ENCODE data around the gene MBNL2.

The MBNL2 gene

DNA sequence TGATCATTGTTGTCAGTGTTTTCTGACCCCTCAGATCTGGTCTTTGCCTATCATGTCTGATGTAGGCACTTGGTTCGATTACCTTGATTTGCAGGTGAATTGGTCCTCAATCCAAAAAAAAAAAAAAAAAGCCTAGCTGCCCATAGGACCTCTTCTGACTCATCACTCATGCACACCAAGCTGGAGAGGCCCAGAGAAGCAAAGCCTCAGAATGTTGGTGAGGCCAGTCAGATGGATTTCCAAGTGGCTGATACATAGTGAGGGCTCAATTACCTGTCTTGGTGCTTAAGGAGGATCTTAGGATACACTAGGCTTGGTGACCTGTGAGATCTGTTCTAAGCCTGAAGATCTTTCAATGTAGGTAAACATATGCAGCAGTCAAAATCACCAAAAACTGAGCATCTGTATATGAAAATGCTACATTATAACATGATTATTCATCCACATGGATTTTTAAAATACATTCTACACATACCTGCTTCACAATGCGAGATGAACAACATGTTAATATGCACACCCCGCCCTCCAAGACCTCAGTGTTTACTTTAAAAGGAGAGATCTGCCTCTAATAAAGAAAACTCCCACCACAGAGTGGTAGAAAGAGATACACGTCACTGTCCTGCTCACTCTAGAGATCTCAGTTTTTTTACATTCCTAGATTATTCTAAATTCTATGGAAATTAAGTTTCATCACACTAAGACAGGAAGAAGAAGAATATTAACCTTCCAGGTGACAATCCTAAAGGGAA lies 132.0 kb downstream of the MBNL2 start:
- TF ChIP-seq POLR2AphosphoS5 (IDR thresholded peaks at IDR 0.05; ENCODE audit: low read depth, low read length), result no peak
- no peak for TF ChIP-seq POLR2A (IDR thresholded peaks at IDR 0.05; ENCODE audit: low read depth, low read length)
- no peak for TF ChIP-seq TAF1 (IDR thresholded peaks at IDR 0.05; ENCODE audit: borderline replicate concordance, low read depth, low read length)
- DNase-seq (ENCODE audit: insufficient read length) (no peak), FAIRE-seq (no peak)

GRCh38 chr13:97354808-97355207 lies 132.7 kb downstream of the MBNL2 start:
- DNase-seq (ENCODE audit: insufficient read length) (no peak), FAIRE-seq (peak; percentile 72)
- TF ChIP-seq TAF1 (IDR thresholded peaks at IDR 0.05; ENCODE audit: borderline replicate concordance, low read depth, low read length) (no peak), POLR2AphosphoS5 (IDR thresholded peaks at IDR 0.05; ENCODE audit: low read depth, low read length) (no peak), POLR2A (IDR thresholded peaks at IDR 0.05; ENCODE audit: low read depth, low read length) (no peak)

DNA sequence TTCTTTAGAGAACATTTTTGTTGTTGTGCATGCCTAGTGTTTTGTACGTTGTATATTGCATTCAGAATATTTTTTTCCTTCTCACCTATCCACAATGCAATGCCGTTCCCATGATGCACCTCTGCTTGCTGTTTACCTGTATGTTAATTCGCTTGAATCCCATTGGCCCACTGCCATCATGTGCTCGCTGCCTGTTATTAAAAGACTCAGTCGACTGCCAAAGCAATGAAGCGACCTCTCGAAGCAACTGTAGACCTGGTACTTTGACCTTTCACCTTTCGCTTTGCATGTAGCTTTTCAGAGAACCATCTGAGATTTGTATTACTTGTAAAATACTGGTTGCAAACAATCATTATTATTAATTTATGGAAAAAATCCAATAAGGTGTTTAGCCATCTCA lies 134.5 kb downstream of the MBNL2 start:
- TF ChIP-seq POLR2A (IDR thresholded peaks at IDR 0.05; ENCODE audit: low read depth, low read length) (no peak), TAF1 (IDR thresholded peaks at IDR 0.05; ENCODE audit: borderline replicate concordance, low read depth, low read length) (no peak), POLR2AphosphoS5 (IDR thresholded peaks at IDR 0.05; ENCODE audit: low read depth, low read length) (no peak)
- no peak for DNase-seq (ENCODE audit: insufficient read length)
- FAIRE-seq, result no peak

DNA sequence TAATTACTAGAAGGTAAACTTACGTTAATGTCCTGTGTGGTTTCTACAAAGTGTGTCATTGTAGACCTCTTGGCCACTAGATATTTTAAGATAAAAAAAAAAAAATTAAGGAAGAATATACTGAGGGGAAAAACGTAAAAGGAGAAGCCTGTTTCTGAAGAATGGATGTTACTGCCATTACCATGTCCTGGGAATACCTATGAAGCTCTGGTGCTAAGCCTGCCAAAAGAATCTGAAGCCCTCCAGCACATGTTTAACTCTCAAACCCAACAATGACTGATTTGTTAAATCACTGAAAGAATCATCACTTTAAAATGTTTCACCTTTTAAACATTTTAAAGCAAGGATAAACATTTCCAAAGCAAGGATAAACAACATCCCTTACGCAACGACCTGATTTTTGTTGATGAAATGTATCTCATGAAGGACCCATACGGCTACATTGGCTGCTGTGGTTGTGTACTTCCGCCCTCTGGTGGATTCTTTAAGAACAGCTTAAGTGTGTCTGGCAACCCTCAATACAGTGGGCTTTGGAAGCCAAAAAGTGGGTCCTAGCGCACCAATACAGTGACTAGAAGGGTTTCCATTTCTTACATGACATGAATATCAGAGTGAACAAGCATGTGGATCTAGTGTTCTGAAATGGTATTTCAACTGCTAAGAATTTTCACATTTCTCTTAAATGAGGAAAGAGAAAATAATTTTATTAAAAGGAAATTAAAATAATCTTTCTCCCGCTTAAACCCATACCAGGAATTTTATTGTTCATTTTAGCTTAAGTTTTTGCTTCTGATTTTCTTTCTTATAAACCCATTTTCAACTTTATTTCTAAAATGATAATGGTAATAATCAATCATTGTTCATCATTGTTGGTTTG lies 137.3 kb downstream of the MBNL2 start:
- FAIRE-seq, result peak; percentile 85
- TF ChIP-seq POLR2A (IDR thresholded peaks at IDR 0.05; ENCODE audit: low read depth, low read length) (no peak), POLR2AphosphoS5 (IDR thresholded peaks at IDR 0.05; ENCODE audit: low read depth, low read length) (no peak), TAF1 (IDR thresholded peaks at IDR 0.05; ENCODE audit: borderline replicate concordance, low read depth, low read length) (no peak)
- no peak for DNase-seq (ENCODE audit: insufficient read length)

GRCh38 chr13:97360610-97361009 lies 138.5 kb downstream of the MBNL2 start:
- no peak for FAIRE-seq
- TF ChIP-seq POLR2A (IDR thresholded peaks at IDR 0.05; ENCODE audit: low read depth, low read length), result no peak
- no peak for TF ChIP-seq POLR2AphosphoS5 (IDR thresholded peaks at IDR 0.05; ENCODE audit: low read depth, low read length)
- no peak for TF ChIP-seq TAF1 (IDR thresholded peaks at IDR 0.05; ENCODE audit: borderline replicate concordance, low read depth, low read length)
- DNase-seq (ENCODE audit: insufficient read length), result no peak

DNA sequence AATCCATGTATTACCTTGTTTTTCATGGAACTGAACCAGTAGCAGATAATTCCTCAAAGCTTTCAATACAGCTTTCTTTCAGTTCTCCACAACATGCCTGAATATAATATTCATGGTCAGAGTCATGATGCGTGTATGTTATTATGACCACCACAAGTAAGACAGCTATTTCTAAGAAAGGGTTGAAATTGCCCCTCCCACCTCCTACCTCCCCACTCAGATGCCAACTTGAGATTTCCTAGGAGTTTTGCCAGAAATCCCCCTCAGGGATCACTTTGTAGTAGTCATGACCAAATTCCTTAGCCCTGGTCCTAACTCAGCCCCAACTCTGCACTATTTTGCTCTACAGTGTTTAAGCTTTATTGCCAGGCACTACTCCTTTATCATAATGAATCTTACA lies 141.9 kb downstream of the MBNL2 start:
- TF ChIP-seq TAF1 (IDR thresholded peaks at IDR 0.05; ENCODE audit: borderline replicate concordance, low read depth, low read length) (no peak), POLR2A (IDR thresholded peaks at IDR 0.05; ENCODE audit: low read depth, low read length) (no peak), POLR2AphosphoS5 (IDR thresholded peaks at IDR 0.05; ENCODE audit: low read depth, low read length) (no peak)
- FAIRE-seq (no peak), DNase-seq (ENCODE audit: insufficient read length) (no peak)

GRCh38 chr13:97364827-97365226 lies 142.7 kb downstream of the MBNL2 start:
- TF ChIP-seq TAF1 (IDR thresholded peaks at IDR 0.05; ENCODE audit: borderline replicate concordance, low read depth, low read length), result no peak
- no peak for TF ChIP-seq POLR2A (IDR thresholded peaks at IDR 0.05; ENCODE audit: low read depth, low read length)
- TF ChIP-seq POLR2AphosphoS5 (IDR thresholded peaks at IDR 0.05; ENCODE audit: low read depth, low read length), result no peak
- FAIRE-seq, result no peak
- no peak for DNase-seq (ENCODE audit: insufficient read length)

DNA sequence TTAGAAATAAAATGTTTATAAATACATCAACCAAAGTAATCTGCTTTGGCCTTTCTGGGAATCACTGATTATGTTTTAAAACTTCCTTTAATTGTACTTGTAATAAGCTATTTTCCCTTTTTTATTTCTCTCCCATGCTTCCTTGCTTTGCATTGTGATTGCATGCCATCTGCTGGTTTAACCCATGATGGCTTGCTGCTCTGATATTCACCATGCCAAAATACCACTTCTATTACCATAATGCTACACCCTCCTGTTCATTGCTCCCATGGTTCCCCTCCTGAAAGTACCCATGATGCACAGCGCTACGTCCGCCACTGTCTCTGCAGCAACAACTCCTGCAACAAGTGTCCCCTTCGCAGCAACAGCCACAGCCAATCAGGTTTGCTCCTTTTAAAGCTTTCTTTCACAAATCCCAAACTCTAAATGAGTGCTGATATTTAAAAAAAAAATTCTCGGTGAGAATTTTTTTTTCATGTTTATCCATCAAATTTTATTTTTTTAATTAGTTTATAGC lies 144.1 kb downstream of the MBNL2 start:
- TF ChIP-seq POLR2AphosphoS5 (IDR thresholded peaks at IDR 0.05; ENCODE audit: low read depth, low read length) (no peak), TAF1 (IDR thresholded peaks at IDR 0.05; ENCODE audit: borderline replicate concordance, low read depth, low read length) (no peak), POLR2A (IDR thresholded peaks at IDR 0.05; ENCODE audit: low read depth, low read length) (no peak)
- no peak for FAIRE-seq
- no peak for DNase-seq (ENCODE audit: insufficient read length)

GRCh38 chr13:97367016-97367822 lies 145.1 kb downstream of the MBNL2 start:
- TF ChIP-seq POLR2AphosphoS5 (IDR thresholded peaks at IDR 0.05; ENCODE audit: low read depth, low read length), result no peak
- no peak for TF ChIP-seq TAF1 (IDR thresholded peaks at IDR 0.05; ENCODE audit: borderline replicate concordance, low read depth, low read length)
- no peak for TF ChIP-seq POLR2A (IDR thresholded peaks at IDR 0.05; ENCODE audit: low read depth, low read length)
- no peak for DNase-seq (ENCODE audit: insufficient read length)
- no peak for FAIRE-seq

DNA sequence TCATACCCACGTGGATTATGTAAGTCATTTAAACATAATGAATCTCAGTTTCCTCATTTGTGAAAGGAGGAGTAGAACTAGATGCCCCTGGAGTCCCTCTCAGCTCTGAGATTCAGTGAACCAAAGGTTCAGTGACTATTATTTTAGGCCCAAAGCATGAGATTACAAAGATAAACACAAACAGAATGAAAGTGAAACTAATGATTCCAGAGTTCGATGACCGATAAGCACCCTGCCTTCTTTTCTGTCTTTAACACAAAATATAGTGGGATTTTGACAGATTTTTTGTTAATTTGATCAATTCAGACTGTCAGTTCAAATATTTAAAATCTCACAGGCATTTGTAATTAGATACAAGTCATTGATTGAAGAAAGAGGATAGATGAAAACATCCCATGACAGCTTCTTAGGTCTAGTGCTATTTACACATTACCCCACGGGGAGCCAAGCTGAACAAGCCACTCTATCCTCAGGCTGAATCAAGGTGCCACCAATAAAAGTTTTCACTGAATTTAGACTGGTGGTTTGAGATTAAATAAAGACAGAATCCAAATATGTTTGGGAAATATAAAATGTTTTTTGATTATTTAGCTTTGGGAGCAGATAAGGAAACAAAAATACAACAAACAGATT lies 147.2 kb downstream of the MBNL2 start:
- FAIRE-seq (no peak), DNase-seq (ENCODE audit: insufficient read length) (no peak)
- TF ChIP-seq POLR2AphosphoS5 (IDR thresholded peaks at IDR 0.05; ENCODE audit: low read depth, low read length), result no peak
- no peak for TF ChIP-seq POLR2A (IDR thresholded peaks at IDR 0.05; ENCODE audit: low read depth, low read length)
- no peak for TF ChIP-seq TAF1 (IDR thresholded peaks at IDR 0.05; ENCODE audit: borderline replicate concordance, low read depth, low read length)
